Hepatocyte (in vitro differentiated cells): ENCODE data around the gene SLC32A1.
A peak's percentile ranks its signal among the peaks of the same experiment; 100 is the strongest.

ENCODE experiments used
- EZH2 ChIP-seq: fragments of 200-600 bp; sonication (generic); IDR thresholded peaks from 2 replicates; pipeline ENCODE4 v1.6.1; 2016; ENCODE audit warnings: antibody characterized with exemption, mild to moderate bottlenecking, borderline replicate concordance
- EZH2phosphoT487 ChIP-seq: fragments of 200-600 bp; sonication (generic); IDR thresholded peaks from one replicate; pipeline ENCODE4 v1.6.1; 2018; ENCODE audit warnings: antibody characterized with exemption, mild to moderate bottlenecking, low read depth, moderate library complexity; ENCODE audit not compliant: unreplicated experiment, severe bottlenecking
- TF ChIP-seq, protein P1 (sequence below): fragments of 200-600 bp; sonication (generic); IDR thresholded peaks from 2 replicates; pipeline ENCODE4 v1.5.1; 2016; ENCODE audit warnings: antibody characterized with exemption, mild to moderate bottlenecking; ENCODE audit not compliant: poor library complexity

DNA sequence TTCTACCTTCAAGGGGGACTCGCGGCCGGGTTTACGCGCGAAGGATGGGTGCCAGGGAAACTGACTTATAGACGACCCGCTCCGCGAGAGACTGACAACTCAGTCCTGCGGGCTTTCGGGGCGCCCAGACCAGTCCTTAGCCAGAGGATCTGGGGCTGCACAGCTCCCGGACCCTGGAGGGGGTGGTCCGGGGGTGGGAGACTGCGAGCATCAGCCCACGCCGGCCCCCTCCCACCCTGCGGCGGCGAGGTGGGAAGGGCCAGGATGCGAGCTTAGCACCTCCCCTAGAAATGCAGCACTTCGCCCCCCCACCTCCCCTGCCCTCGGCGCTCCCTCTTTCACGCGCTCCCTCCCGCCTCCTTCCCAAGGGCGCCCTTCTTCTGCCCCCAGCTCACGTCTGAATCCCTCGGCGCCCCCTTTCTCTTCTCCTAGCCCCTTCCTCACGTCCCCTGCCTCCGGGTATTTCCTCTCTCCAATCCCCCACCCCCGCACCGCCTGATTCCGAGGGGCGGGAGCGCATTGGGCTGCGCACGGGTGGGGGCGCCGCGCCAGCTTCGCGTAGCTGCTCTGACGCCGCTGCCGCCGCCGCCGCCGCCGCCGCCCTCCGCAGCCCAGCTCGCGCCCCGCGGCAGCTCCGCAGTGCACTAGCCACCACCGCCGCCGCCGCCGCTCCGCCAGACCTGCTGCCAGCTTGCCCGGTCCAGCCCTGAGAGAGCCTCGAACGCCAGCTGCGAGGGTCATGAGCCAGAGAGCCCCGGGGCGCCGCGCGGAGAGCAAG, at the start of gene SLC32A1:
- TF ChIP-seq, protein P1, sequence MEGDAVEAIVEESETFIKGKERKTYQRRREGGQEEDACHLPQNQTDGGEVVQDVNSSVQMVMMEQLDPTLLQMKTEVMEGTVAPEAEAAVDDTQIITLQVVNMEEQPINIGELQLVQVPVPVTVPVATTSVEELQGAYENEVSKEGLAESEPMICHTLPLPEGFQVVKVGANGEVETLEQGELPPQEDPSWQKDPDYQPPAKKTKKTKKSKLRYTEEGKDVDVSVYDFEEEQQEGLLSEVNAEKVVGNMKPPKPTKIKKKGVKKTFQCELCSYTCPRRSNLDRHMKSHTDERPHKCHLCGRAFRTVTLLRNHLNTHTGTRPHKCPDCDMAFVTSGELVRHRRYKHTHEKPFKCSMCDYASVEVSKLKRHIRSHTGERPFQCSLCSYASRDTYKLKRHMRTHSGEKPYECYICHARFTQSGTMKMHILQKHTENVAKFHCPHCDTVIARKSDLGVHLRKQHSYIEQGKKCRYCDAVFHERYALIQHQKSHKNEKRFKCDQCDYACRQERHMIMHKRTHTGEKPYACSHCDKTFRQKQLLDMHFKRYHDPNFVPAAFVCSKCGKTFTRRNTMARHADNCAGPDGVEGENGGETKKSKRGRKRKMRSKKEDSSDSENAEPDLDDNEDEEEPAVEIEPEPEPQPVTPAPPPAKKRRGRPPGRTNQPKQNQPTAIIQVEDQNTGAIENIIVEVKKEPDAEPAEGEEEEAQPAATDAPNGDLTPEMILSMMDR = no peak
- no peak for TF ChIP-seq EZH2
- TF ChIP-seq EZH2phosphoT487 = peak; percentile 16
